Measurements from ENCODE around the gene AFF3.
"Not testable (repeated sequence)": the region's sequence is repeated elsewhere in the genome, so short reads cannot be mapped to it uniquely, and the experiment has no call there.

Gene AFF3

DNA sequence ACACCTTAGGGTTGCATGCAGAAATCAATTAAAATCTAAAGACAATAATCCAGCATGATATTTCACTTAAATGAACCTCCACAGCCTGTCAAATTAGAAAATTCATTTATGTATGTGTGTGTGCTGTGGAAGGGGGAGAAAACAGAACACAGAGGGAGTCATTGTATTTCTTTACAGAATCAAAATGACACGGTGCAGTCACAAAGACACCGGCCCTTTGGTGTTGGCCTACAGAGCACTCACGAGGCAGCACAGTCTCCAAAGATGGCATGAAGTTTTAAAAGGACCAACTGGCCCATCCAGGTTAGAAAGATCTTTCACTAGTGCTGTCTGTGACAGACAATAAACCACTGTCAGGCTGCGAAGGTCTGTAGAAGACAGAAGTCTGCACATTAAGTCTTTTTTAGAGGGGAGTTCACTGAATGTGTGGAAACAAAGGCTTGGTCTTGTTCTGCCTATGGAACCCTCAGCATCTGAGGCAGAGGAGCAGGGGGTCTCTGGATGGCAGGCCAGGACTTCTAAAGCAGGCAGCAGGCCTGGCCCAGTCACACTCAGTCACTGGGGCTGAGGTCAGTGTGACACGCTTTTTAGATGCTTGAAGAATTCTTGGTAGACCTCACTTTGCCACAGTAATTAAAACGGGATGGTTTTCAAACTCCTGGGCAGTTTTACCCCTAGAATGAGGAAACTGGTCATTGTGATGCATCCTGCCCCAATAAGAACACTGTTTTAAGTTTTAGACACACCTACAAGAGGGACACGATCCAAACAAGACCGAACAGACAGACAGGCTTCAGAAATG lies 184.9 kb downstream of the AFF3 start:
- no peak for DNase-seq

DNA sequence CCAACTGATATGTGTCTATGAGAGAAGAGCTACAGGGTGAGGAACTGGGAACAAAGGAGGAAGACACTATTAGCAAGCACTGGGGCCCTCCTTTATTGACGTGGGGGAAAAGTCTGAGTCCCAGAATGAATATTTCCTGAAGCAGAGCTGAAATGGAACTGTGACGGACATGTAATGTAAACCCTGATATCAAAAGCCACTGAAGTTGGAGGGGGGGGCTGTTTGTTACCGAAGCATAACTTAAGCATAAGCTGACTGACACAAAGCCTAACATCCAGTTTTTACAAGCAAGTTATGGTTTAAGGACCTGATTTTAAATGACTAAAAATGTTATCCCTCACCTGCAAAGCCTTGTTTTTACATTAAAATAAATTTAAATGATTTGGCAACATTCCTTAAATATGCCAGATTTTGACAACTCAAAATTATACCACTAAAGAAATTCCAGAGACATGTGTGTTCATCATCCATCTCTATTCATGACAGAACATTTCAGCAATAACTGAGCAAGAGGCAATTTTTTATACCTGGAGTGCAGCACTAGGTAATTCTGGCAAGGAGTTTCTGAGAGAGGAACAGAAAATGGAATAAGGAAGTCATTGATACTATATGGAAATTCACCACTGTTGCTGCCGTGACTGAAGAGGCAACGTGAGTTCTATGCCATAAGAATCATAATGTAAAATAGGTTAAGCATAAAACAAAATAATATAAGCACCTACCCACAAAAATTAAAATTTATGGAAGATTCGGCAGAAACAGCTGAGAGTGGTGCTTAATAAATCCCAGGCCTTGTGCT lies 186.0 kb downstream of the AFF3 start:
- no peak for DNase-seq

DNA sequence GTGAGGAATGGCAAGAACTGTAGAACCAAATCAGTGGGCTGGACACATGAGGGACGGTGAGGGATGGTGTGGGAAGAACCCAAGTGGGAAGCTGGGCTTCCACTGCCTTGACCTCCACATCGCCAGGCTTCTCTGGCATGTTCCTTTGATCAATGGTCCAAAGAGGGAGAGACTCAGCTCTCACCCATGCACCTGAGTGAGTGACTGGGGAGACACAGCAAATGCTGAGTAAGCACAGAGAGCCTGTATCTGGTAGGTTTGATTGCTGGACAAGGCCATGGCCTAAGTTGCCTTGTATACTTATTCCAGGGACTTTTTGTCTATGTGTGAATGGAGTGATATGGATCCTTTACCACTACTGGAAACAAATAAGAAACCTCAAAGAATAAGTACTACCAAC lies 188.6 kb downstream of the AFF3 start:
- DNase-seq: no peak

DNA sequence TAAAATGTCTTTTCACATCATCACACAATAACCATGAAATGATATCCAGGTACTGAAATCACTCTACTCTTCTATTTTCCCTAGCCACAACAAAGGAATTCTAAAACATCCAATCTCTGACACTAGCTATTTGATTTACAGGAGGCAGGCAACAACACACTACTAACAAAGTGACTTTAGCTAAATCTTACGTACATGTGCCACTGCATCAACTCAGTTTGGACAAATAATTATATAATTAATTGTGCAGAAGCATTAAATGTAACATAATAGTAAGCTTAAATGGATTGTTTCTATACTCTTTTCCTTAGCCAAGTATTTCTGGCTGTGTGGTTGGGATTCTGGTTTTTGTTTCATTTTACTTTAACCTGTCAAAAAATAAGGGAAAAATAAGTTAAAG lies 192.4 kb downstream of the AFF3 start:
- no peak for DNase-seq

DNA sequence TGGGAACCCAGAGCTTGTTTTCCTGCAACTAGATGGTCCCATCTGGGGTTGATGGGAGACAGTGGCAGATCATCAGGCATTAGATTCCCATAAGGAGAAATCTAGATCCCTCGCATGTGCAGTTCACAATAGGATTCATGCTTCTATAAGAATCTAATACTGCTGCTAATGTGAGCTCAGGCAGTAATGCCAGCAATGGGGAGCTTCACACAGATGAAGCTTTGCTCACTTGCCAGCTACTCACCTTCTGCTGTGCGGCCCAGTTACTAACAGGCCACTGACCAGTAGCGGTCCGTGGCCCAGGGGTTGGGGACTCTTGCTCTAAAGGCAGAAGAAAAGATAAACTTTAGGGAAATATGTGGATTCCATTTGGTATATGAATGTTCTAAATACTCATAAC lies 192.9 kb downstream of the AFF3 start:
- DNase-seq: no peak

DNA sequence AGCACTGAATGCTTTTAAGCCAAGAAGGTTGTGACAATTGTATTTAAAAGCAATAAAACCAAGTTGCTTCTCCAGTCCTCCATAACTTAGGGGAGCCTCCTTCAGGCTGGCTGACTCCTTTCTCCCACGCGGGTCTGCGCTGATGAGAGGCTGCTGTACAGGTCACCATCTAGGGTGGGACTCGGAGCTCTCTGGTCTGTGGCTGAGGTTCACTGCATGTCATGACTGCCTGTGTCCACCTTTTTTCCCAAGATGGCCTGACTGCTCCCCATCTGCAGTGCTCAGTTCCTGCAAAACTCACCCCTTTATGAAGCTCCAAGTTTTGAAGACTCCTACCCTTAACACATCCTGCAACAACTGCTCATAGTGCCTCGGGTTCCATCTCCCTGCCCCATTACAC lies 194.4 kb downstream of the AFF3 start:
- no peak for DNase-seq

DNA sequence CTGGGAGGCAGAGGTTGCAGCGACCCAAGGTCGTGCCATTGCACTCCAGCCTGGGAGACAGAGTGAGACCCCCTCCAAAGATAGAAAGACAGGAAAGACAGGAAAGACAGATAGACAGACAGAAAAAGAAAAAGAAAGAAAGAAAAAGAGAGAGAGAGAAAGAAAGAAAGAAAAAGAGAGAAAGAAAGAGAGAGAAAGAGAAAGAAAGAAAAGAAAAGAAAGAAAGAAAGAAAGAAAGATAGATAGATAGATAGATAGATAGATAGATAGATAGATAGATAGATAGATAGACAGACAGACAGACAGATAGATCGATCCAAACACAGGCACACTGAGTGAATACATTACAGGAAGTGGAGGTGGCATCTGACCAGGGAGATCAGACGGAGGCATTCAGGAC lies 195.0 kb downstream of the AFF3 start:
- DNase-seq: not testable (repeated sequence)

DNA sequence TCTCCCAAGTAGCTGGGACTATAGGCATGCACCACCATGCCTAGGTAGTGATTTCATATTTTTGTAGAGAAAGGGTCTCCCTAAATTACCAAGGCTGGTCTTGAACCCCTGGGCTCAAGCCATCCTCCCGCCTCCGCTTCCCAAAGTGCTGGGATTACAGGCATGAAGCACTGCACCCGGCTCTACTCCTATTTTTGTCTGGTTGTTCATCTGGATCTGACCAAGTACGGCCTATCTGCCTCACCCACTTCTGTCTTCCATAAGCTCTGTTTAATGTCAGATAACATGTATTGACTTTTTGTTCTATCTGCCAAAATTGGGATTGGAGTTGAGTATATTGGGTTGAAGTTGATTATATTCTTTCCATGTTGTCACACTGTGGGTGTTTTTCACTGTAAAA lies 198.4 kb downstream of the AFF3 start:
- no peak for DNase-seq

DNA sequence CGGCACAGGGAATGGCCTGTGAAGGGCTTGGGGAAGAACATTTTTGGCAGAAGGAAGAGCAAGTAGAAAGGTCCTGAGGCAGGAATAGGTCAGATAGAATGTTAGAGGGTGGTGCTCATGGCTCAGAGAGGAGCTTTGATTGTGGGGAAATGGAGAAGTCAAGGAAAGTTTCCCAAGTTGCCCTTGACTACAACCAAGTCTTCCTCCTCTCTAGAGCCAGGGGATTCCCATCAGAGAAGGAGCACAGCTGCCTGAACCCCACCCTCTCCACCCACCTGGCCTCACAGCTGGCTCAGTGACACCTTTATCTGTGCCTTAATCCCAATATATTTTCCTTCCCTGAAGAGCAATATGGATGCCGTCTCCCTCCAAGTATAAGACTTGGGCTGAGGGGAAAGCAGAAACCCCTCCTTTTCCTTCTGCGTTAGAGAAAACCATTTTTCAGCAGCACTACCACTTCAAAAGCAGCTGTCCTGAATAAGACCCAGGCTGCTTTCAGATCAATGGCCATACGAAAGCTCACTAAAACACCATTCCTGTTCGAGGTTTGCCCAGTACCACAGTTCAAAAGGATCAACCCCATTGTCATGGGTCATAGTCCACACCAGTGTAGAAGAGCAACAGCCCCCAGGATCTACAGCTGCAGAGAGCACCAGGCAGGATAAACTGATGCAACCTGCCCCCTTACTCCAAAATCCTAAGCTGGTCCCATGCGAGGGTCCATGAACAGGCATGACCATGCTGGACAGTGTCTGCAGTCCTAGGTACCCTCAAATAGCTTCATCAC lies 199.6 kb downstream of the AFF3 start:
- DNase-seq: no peak

DNA sequence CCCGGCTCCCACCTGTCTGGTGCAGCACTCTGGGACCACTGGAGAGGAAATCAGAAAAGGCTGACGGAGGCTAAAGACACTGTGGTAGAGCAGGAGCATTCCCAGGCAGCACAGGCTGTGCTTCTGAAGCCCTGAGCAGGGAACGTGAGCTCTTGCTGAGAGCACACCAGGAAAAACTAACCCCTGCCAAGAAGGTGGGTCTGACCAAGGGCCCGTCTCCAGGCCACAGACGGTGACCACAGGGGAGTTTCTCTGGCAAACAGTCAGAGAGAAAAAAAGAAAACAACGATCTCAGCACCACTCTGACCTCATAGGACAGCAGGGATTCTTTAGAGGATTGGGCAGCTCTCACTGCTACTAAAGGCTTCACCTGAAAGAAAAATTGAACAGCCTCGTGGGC lies 201.4 kb downstream of the AFF3 start:
- no peak for DNase-seq

DNA sequence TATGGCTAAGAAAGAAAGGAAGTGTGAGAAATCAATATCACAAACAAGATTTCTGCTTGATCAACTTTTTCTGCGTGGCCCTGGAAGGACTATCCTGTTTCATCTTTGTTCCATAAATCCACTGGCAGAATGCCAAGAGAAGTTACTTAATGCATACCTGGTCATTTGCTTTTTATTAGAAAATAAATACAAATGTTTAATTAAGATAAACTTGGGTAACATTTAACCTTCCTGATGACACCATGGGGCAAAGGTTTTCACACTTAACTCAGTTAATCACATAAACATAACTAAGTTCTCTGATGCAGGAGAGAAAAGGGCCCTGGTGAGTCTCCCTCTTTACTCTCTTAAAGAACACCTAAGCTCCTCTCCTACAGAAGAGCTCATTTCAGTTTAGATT lies 203.3 kb downstream of the AFF3 start:
- DNase-seq: no peak

DNA sequence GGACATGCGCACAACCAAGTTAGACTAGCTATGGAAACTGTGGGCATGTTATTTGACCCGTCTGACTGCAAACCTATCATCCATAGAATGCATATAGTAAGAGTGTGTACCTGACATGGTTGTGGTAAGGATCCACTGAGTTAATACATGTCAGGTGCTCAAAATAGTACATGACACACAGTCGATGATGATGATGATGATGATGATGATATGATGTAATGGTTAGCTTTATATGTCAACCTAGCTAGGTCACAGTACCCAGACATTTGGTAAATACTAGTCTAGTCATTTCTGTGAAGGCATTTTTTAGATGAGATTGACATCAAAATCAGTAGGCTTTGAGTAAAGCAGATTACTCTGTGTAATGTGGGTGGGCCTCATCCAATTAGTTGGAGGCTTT lies 204.1 kb downstream of the AFF3 start:
- no peak for DNase-seq

DNA sequence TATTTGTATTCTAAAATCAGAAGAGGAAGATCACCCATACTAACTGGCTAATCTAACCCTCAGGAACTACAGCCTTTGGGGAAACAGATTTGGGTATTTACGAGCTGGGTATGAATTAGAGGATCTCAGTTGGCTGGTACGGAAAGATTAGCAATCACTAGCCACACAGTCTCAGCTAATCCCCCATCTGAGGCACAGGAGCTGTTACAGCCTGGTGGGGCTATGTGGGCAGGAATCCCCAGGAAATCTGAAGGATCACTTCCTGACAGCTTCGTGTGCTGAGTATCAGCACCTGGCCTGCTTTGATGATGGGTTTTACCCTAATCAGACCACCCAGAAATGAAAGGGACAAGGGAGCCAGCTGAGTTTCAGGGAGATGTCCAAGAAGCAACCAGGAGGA lies 206.3 kb downstream of the AFF3 start:
- no peak for DNase-seq

DNA sequence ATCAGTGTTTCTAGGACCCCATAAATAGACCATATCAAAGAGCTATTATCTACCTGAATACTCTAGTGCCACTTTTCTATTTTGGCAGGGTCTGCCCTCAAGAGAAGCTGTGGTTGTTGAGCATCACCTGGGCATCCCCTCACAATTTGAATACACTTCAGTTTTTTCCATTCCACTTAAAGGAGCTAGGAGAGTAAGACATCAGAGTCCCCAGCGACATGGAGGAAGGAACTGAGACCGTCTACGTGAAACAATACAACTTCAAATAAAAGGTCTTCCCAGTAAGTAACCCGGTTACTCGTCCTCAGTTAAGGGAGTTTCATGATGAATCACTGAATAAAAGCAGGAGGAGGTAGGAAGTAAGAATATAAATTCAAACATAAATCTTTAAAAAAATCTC lies 206.7 kb downstream of the AFF3 start:
- DNase-seq: no peak

DNA sequence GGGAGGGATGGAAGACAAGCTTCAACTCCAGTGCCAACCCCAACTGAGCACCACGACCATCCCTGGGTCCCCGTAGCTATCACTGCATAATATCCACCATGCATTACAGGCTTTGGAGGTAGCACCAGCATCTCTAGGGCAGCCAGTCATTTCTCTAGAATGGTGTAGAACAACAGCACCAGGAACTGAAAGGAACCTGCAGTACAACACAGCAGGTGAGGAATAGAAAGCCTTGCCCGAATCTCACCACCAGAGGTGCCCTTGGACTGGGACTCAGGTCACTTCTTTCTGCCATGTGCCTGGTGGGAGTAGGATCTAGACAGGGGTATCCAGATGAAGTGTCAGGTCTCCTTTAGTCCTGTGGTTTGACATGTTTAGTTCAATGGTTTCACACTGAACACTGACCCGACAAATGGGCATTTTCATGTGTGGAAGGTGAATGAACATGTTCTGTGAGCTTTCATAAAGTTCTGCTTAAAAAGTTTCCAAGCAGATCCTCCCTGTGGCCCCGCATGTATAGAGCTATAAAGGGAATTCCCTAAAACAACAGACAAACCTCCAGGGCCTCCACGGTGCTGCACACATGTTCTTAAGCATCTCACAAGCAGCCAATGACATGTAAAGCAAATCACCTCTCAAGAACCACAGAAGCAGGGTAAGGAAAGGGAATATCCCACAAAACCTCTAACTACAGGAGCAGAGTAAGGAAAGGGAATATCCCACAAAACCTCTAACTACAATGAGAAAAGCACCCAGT lies 208.3 kb downstream of the AFF3 start:
- DNase-seq: no peak

DNA sequence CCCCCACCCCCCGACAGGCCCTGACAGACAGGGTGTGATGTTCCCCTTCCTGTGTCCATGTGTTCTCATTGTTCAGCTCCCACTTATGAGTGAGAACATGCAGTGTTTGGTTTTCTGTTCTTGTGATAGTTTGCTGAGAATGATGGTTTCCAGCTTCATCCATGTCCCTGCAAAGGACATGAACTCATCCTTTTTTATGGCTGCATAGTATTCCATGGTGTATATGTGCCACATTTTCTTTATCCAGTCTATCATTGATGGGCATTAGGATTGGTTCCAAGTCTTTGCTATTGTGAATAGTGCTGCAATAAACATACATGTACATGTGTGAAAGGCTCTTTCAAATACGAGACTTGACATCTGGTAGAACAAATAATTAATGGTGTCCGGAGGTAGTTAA lies 208.9 kb downstream of the AFF3 start:
- not testable (repeated sequence) for DNase-seq

DNA sequence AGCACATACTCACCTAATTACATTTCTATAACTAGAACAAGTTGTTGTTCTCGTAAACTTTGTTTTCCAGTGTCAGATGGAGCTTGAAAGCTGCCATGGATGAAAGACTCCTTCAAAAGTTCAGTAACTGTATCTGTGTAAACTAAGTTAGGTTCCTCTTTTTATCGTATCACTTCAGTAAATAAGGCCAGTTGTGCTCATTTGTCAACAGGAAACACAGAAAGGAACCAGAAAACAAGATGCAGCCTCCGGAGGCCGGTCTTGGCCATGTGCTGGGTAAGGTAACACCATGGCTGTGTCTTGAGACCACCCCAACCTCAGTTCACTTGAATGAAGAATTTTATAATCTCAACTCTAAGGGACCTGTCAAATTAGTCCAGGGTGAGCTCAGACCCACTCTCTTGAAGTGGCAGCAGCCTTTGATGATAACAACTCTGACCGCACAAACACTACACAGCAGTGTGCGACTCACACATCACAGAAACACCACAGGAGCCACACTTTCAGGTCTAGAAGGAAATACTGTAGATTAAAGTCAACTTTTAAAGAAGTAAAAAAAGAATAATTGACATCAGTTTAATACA lies 213.8 kb downstream of the AFF3 start:
- DNase-seq: no peak

DNA sequence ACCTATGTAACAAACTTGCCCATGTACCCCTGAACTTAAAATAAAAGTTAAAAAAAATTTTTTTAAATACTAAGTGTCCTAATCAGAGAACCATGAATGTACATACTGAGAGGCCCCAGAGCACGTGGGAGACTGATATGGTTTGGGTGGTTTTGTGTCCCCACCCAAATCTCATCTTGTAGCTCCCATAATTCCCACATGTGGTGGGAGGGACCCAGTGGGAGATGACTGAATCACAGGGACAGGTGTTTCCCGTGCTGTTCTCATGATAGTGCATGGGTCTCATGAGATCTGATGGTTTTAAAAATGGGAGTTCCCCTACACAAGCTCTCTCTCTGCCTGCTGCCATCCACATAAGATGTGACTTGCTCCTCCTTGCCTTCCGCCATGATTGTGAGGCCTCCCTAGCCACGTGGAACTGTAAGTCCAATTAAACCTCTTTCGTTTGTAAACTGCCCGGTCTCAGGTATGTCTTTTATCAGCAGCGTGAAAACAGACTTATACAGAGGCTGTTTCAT lies 214.6 kb downstream of the AFF3 start:
- DNase-seq: not testable (repeated sequence)

DNA sequence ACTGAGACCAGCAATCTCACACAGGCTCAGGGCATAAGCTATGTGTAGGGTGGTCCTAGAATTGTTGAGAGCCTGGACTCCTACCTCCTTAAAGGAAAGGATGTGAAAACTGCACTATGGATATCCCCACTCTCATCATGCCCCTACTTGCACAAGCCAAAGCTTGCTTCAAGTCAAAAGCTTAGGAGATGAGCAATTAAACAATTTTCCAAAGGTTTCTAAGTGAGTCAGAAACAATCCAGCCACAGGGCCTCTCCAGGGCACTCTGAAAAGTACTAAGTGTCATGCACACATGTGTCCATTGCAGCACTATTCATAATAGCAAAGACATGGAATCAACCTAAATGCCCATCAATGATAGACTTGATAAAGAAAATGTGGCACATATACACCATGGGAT lies 215.4 kb downstream of the AFF3 start:
- DNase-seq: no peak

DNA sequence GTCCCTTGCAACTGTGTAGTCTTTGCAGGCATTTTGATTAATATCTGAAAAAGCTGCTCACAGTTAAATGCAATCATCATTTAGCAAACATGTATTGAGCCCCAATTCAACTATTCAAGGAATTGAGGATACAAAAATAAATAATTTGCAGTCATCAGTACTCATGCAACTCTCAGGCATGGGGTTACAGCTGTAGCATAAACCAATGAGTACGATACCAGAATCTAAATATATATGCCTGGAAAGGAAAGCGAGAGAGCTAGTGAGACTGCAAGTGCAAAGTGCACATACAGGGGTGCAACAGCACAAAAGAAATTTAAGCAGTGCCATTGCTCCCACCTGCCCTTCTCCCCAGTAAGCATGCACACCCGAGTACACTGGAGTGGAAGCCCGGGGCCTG lies 216.4 kb downstream of the AFF3 start:
- DNase-seq: no peak

DNA sequence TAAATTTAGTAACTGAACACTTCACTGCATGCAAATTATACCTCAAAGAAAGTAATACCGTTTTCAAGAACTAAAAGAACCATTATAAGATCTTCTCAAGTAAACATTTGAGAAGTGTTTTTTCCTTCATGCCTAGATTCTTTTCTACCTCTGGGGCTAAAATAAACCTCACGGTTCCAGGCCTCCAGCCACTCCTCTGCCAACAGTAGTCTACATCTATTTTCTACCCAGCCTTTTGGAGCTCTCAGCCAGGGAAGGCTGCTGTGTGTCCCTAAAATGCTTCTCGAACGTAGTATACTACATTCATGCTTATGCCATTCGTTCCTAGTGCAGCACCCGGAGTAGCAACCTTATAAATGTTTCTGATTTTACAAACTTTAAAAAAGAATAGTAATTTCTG lies 219.7 kb downstream of the AFF3 start:
- no peak for DNase-seq

DNA sequence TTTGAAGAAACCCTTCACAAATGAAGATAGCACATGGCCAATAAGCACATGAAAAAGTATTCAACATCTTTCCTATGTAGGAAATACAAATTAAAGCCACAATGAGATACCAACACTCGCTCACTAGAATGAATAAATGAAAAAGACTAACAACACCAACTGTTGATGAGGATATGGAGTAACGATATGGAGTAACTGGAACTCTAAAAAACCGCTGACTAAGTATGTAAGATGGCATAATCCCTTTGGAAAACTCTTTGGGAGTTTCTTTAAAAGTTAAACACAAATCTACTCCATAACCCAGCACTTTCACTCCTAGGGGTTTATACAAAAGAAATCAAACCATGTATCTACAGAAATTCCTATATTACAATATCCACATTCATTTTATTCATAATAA lies 220.5 kb downstream of the AFF3 start:
- no peak for DNase-seq
